HG03039 (cell line): ENCODE measurements around the gene TTC21A.

Experiments
- ATAC-seq: cut with Tn5 transposase; IDR thresholded peaks from one replicate; pipeline ENCODE4 v1.9.1; 2021; ENCODE audit warnings: mild to moderate bottlenecking, moderate library complexity; ENCODE audit not compliant: unreplicated experiment

The TTC21A gene

GRCh38 chr3:39135170-39135805 is 27.8 kb downstream of the TTC21A start:
- ATAC-seq, result no peak

DNA sequence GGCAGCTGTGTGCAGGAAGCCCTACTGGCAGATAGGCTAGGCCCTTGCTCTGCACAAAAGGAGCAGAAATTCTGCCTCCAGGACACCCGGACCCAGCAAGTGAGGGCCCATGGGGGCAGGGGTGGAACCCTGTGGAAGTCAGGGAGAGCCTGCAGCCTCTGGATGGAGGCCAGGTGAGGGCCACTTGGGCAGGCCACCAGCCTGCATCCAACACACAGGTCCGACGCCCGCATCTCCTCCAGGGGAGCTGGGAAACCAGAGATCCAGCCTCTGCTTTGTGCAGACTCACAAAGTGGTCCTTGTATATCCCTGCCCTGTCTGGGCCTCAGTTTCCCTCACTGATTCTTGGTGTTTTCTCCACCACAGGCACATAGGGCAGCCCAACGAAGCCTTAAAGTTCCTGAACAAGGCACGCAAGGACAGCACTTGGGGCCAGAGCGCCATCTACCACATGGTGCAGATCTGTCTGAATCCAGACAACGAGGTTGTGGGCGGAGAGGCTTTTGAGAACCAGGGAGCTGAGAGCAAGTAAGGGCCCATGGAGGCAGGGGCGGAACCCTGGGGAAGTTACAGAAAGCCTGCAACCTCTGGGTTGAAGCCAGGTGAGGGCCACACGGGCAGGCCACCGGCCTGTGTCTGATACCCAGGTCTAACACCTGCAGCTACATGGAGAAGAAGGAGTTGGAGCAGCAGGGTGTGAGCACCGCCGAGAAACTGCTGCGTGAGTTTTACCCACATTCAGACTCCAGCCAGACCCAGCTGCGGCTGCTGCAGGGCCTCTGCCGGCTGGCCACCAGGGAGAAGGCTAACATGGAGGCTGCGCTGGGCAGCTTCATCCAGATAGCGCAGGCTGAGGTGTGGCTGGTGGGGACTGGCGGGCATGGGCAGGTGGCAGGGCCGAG is 29.3 kb downstream of the TTC21A start:
- no peak for ATAC-seq

GRCh38 chr3:39137435-39137936 is 30.0 kb downstream of the TTC21A start:
- ATAC-seq, result no peak

DNA sequence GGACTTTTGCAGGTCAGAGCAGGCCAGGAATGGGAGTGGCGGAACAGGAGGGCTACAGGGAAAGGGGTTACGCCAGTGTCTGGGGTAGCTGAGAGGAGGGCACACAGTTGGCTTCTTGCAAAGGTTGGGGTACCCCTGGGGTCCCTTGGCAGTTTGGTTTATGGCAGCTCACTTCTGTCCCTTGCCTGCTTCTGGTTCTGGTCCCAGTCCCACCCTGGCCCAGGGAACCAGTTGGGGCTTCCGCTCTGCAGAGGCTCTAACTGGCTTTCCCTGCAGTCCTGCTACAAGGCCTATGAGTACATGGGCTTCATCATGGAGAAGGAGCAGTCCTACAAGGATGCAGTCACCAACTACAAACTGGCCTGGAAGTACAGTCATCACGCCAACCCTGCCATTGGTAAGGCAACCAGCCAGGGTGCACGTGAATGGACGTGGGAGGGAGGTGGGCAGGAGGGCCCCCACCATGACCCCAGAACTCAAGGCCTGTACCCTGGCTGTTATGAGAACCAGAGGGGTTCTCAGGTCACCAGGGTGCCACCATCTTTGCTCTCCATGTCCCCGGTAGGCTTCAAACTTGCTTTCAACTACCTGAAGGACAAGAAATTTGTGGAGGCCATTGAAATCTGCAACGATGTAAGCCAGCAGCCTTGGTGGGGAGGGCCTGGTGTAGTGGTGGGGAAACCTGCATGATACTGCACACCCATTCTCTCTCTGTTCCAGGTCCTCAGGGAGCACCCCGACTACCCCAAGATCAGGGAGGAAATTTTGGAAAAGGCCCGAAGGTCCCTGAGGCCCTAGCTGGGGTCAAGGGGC is 30.7 kb downstream of the TTC21A start:
- ATAC-seq, result no peak

GRCh38 chr3:39138804-39139415 is 31.4 kb downstream of the TTC21A start:
- ATAC-seq, result no peak

DNA sequence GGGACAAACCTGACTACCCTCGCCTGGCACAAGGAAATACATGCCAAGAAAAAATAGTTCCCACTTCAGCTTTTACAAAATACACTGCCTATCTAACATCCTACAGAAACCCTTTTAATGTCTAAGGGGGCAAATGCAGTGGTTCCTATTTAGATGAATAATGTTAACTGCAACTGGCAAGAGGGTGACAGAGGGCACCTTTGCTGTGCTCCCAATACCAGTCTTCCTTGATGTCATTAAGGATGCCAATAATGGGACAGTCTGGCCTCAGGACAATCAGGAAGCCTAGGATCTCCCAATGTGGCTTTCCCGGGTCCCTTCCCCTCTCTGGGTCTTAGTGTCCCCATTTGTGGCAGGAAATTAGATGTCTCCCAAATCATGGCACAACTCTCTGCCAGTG is 32.0 kb downstream of the TTC21A start:
- ATAC-seq, result no peak

GRCh38 chr3:39140341-39140971 is 33.0 kb downstream of the TTC21A start:
- ATAC-seq, result no peak

GRCh38 chr3:39141171-39141995 is 33.9 kb downstream of the TTC21A start:
- ATAC-seq, result no peak

DNA sequence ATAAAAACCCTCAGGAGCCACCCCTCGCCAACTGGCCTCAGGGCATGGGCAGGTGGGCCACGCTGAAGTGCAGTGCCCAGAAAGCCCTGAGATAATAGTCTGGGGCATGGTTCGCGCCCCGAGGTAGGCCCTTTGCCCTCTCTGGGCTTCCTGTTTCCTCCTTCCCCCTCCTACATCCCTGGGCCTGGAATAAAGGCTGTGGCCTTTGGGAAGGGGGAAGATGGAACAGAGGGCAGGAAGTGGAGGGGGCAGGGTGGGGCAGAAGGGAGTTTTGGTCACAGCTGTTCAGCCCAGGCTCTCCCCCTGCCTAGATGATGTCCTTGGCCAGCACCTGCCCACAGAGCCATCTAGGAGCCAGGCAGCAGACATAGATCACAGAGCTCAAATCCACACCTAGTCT is 34.6 kb downstream of the TTC21A start:
- ATAC-seq, result no peak

DNA sequence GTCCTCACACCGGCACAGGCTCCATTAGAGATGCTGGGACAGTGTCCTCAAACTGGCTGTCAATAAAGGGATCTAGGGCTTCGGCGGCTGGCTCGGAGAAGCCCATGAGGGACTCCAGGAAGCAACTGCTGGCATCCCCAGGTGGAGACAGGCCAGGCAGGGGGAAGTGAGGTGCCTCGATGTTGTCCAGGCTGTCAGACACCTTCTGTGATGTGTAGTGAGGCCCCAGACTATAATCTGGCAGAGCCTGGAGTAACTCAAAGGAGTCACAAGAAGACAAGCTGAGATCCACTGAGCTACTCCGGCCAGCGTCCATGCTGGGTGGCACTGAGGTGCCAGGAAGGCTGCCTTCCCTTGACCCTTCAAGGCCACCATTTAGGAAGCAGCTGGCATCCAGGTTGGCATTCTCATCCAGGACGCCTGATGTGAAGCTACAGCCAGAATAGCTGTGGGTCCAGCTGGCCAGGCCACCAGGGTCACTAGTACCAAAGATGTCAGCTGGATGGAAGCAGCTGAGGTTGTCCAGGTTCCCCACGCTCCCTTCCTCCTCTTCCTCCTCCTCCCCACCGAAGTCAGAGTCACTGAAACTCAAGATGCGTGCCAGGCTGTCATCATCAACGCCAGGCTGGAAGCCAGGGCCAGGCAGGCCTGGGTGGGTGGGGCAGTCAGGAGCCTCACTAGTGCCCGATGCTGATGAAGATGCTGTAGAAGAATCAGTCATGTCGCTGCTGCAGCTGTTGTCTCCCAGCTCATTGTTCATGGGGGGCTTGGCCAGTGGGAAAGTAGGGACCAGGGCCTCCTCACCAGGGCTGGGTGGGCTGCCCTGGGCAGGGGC is 35.8 kb downstream of the TTC21A start:
- ATAC-seq, result no peak

DNA sequence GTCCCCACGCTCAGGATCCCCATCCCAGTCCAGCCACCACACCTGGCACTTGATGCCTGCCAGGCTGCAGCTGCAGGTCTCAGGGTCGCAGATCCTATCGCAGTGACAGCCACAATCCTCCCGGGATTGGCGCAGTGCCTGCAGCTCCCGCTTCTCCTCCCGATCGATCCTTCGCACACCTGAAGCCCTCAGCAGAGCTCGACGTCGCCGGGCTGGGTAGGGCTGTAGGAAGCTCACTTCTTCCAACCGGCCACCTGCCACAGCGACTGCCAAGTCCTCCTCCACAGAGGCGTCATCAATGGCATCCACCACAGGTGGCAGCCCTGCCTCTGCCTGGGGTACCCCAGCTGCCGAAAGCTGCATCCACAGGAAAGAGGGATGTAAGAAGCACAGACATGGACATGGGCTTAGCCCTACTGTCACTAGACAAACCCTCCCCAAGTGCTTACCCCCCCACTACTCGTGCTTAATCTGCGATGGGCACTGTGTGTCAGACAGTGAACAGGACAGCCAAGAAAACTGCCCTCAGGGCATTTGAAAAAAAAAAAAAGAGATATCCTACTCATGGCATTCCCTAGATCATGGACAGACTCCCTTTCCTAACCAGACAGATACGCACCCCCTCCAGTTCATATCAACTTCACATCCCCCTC is 36.7 kb downstream of the TTC21A start:
- ATAC-seq, result no peak

GRCh38 chr3:39144748-39145380 is 37.4 kb downstream of the TTC21A start:
- ATAC-seq, result no peak

- ATAC-seq, result no peak
These were observed 38.6 kb downstream of the TTC21A start for GRCh38 chr3:39146083-39146501.

- no peak for ATAC-seq
These were observed 39.4 kb downstream of the TTC21A start for GRCh38 chr3:39146611-39147591.

DNA sequence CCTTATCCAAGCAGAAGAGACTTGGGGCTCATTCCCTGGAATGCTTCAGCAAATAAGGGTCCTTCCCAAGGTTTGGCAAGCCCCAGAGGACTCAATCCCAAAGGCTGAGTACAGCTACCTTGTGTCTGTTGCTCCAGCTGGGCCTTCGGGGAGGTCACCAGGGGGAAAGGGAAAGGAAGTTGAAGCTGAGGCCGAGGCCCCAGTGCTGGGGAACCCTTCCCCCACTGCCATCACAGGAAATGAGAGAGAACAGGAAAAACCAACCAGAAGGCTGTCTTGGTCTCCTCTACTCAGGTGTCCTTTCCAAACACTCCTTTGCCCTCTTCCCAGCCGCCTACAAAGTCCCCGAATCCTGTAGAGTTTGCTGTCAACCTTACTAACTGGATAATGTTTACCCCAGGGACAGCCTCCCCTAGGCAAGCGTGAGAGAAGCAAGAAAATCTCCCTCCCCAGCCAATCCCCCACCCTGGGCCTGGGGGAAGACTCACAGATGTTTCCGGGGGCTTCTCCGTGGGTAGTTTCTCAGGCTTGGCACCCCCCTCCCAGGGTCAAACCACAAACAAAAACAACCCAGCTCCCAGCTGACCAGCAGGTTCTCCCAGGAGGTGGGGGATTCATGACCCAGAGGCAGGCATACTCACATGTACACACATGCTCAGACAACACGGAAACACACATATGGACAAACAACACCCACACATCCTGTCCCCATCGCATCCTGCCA is 40.4 kb downstream of the TTC21A start:
- ATAC-seq, result no peak
